ENCODE data around the gene ERFL.

GRCh38 chr19:41955521-41955920, 27.3 kb upstream of the ERFL start:
- TF ChIP-seq BCL11A (IDR thresholded peaks at IDR 0.05; ENCODE audit: low read depth in 2 of 2, low read length in 2 of 2) (no peak), NRF1 (IDR thresholded peaks at IDR 0.05; ENCODE audit: low read depth, low read length) (no peak), GABPA (IDR thresholded peaks at IDR 0.05; ENCODE audit: borderline replicate concordance, insufficient read depth, low read length) (no peak), SIN3A (conservative IDR thresholded peaks at IDR 0.05 in 1 of 2, IDR thresholded peaks at IDR 0.05 in 1 of 2; ENCODE audit: low read depth in 1 of 2, low read length in 2 of 2) (no peak), SRF (IDR thresholded peaks at IDR 0.05; ENCODE audit: low read depth, low read length) (no peak), CEBPB (IDR thresholded peaks at IDR 0.05; ENCODE audit: low read depth, low read length) (no peak), CTCF (IDR thresholded peaks at IDR 0.05; ENCODE audit: control extremely low read depth in 1 of 3, insufficient read depth in 1 of 3, low read depth in 1 of 3, low read length in 3 of 3) (no peak), POLR2A (IDR thresholded peaks at IDR 0.05; ENCODE audit: control extremely low read depth in 1 of 2, low read depth in 2 of 2, low read length in 2 of 2) (no peak), TAF1 (IDR thresholded peaks at IDR 0.05; ENCODE audit: low read depth, low read length) (no peak), EZH2 (IDR thresholded peaks at IDR 0.05; ENCODE audit: low read depth, low read length, severe bottlenecking) (no peak), TCF12 (IDR thresholded peaks at IDR 0.05; ENCODE audit: low read depth, low read length) (no peak), ATF2 (IDR thresholded peaks at IDR 0.05; ENCODE audit: low read length) (no peak), CHD7 (IDR thresholded peaks at IDR 0.05; ENCODE audit: insufficient replicate concordance, low read length) (no peak)

Measured in H1 (cell line).